ENCODE measurements around the gene GAS2. TPM values are rescaled to one million over a fixed set of nuclear protein-coding genes. Genes with fewer than 3 reads are reported as not detected.

Gene GAS2
- polyA plus RNA-seq, 1 donor from 2014 or later = 8.0 TPM

DNA sequence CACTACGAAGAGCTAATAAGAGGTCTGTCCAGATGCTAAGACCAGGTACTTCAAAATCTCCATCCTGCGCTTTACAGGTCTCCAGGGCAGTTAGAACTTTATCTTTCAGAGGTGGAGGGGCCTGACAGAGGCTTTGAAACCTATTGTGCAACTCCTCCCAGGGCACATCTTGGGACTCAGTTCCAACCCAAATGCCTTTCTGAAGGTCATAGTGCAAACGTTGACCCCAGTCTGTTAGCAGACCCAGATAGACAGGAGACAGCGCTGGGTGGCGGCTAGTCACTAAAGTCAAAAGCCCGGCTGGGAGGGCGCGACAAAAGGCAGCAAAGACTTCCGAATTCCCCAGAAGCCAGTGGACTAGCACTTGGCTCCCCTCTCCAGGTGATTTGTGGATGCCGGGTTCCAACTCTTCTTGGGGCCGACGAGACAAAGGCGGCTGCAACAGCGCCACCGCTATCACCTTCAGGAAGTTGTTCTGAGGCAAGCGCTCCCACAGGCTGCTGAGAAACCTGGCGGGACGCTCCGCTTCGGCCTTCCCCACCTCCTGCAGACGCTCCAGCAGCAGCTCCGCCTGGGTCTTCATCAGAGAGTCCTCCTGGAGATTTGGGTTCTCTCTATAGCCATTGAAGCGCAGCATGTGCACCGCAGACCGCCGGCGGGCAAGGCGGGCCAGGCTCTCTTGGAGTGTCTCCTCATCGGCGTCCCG is 41.5 kb upstream of the GAS2 start:
- peak overlapping the region; percentile 90 for H3K4me3 ChIP-seq (ENCODE audit: low read length)
- TF ChIP-seq, protein P1, sequence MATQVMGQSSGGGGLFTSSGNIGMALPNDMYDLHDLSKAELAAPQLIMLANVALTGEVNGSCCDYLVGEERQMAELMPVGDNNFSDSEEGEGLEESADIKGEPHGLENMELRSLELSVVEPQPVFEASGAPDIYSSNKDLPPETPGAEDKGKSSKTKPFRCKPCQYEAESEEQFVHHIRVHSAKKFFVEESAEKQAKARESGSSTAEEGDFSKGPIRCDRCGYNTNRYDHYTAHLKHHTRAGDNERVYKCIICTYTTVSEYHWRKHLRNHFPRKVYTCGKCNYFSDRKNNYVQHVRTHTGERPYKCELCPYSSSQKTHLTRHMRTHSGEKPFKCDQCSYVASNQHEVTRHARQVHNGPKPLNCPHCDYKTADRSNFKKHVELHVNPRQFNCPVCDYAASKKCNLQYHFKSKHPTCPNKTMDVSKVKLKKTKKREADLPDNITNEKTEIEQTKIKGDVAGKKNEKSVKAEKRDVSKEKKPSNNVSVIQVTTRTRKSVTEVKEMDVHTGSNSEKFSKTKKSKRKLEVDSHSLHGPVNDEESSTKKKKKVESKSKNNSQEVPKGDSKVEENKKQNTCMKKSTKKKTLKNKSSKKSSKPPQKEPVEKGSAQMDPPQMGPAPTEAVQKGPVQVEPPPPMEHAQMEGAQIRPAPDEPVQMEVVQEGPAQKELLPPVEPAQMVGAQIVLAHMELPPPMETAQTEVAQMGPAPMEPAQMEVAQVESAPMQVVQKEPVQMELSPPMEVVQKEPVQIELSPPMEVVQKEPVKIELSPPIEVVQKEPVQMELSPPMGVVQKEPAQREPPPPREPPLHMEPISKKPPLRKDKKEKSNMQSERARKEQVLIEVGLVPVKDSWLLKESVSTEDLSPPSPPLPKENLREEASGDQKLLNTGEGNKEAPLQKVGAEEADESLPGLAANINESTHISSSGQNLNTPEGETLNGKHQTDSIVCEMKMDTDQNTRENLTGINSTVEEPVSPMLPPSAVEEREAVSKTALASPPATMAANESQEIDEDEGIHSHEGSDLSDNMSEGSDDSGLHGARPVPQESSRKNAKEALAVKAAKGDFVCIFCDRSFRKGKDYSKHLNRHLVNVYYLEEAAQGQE (IDR thresholded peaks at IDR 0.05; ENCODE audit: borderline replicate concordance) = peak; percentile 55
- no peak for TF ChIP-seq POLR2AphosphoS5 (IDR thresholded peaks at IDR 0.05)
- TF ChIP-seq TAF1 (IDR thresholded peaks at IDR 0.05; ENCODE audit: low read depth) = peak; percentile 81
- peak; percentile 58 for TF ChIP-seq SMC3 (conservative IDR thresholded peaks at IDR 0.05; ENCODE audit: poor library complexity)
- no peak for TF ChIP-seq EZH2 (IDR thresholded peaks at IDR 0.05; ENCODE audit: borderline replicate concordance, insufficient read depth, low read length, poor library complexity, severe bottlenecking)
- no peak for TF ChIP-seq EP300 (conservative IDR thresholded peaks at IDR 0.05; ENCODE audit: poor library complexity, severe bottlenecking)
- TF ChIP-seq, protein P2, sequence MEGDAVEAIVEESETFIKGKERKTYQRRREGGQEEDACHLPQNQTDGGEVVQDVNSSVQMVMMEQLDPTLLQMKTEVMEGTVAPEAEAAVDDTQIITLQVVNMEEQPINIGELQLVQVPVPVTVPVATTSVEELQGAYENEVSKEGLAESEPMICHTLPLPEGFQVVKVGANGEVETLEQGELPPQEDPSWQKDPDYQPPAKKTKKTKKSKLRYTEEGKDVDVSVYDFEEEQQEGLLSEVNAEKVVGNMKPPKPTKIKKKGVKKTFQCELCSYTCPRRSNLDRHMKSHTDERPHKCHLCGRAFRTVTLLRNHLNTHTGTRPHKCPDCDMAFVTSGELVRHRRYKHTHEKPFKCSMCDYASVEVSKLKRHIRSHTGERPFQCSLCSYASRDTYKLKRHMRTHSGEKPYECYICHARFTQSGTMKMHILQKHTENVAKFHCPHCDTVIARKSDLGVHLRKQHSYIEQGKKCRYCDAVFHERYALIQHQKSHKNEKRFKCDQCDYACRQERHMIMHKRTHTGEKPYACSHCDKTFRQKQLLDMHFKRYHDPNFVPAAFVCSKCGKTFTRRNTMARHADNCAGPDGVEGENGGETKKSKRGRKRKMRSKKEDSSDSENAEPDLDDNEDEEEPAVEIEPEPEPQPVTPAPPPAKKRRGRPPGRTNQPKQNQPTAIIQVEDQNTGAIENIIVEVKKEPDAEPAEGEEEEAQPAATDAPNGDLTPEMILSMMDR (IDR thresholded peaks at IDR 0.05; ENCODE audit: poor library complexity, severe bottlenecking) = peak; percentile 81
- peak; percentile 63 for TF ChIP-seq RAD21 (conservative IDR thresholded peaks at IDR 0.05)
- TF ChIP-seq MXI1 (conservative IDR thresholded peaks at IDR 0.05; ENCODE audit: poor library complexity, severe bottlenecking) = no peak
- H3K36me3 ChIP-seq (ENCODE audit: insufficient read depth, low read length) = no peaks in the 10 kb centered on the region
- peak overlapping the region; percentile 99 for H3K4me2 ChIP-seq (ENCODE audit: low read length)
- H3K9ac ChIP-seq (ENCODE audit: low read length) = peak overlapping the region; percentile 86
- peaks cover 10% of the 10 kb centered on the region for H3F3A ChIP-seq (ENCODE audit: insufficient read depth, low read length, poor library complexity, severe bottlenecking)
- peak overlapping the region; percentile 91 for H3K27ac ChIP-seq (ENCODE audit: low read length)
- H3K9me3 ChIP-seq (ENCODE audit: low read length) = no peaks in the 10 kb centered on the region
- H4K20me1 ChIP-seq (ENCODE audit: insufficient read depth) = no peaks in the 10 kb centered on the region
- H3K27me3 ChIP-seq (ENCODE audit: insufficient read depth, low read depth, low read length) = no peaks in the 10 kb centered on the region
- H3K9me2 ChIP-seq (ENCODE audit: insufficient read depth, low read length) = no peaks in the 10 kb centered on the region
- peaks cover 18% of the 10 kb centered on the region for H3K79me2 ChIP-seq (replicated peaks; ENCODE audit: insufficient read depth, low read length)
- peak overlapping the region; percentile 92 for H2AFZ ChIP-seq (ENCODE audit: low read depth, low read length)

DNA sequence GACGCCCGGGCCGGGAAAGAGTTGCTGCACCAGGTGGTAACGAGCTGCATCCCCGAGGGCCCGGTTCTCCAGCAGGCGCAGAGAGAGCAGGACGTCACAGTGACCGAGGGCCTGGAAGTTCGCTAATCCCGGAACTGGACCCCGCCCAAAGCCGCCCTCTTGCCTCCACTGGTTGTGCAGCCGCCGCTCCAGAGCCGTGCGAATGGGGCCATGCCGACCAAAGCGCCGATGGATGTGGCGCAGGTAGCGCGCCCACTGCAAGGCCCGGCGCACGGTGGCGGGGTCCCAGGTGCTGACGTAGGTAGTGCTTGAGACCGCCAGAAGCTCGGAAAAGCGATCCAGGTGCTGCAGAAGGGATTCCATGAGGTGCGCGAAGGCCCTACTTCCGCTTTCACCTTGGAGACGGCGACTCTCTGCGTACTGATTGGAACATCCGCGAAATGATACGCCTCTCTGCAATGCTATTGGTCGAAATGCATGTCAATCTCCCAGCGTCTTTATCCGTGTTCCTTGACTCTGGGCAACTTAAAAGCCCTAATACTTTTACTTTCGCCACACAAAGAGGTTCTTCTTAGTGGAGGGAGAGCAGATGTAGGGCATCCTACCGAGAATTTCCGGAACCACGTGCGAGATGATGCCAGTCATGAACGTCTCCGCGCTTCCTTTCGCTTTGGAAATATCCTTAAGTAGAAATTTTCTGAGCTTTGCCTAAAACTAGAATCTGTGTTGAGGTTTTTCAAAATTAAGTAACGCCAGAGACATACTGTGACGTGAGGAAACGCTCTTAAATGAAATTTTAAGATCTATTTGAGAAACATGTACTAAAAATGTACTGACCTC is 40.7 kb upstream of the GAS2 start, which contains the start of gene FANCF:
FANCF (minus strand) TSS at position 376 of the 840 bp plus-strand sequence; CDS start at position 363, 13 bp downstream.
- Histone ChIP-seq H3K4me2 (ENCODE audit: low read length) (peak within 1 kb of the TSS; percentile 99), H3F3A (ENCODE audit: insufficient read depth, low read length, poor library complexity, severe bottlenecking) (peaks cover 10% of the 10 kb centered on the region), H4K20me1 (ENCODE audit: insufficient read depth) (no peaks in the 10 kb centered on the region), H3K4me3 (ENCODE audit: low read length) (peak within 1 kb of the TSS; percentile 90), H3K9me3 (ENCODE audit: low read length) (no peaks in the 10 kb centered on the region), H3K27me3 (ENCODE audit: insufficient read depth, low read depth, low read length) (no peaks in the 10 kb centered on the region), H3K27ac (ENCODE audit: low read length) (peak within 1 kb of the TSS; percentile 91), H3K9ac (ENCODE audit: low read length) (peak within 1 kb of the TSS; percentile 86), H2AFZ (ENCODE audit: low read depth, low read length) (peak within 1 kb of the TSS; percentile 92), H3K9me2 (ENCODE audit: insufficient read depth, low read length) (no peaks in the 10 kb centered on the region), H3K79me2 (replicated peaks; ENCODE audit: insufficient read depth, low read length) (peaks cover 18% of the 10 kb centered on the region), H3K36me3 (ENCODE audit: insufficient read depth, low read length) (no peaks in the 10 kb centered on the region)
- TF ChIP-seq MXI1 (conservative IDR thresholded peaks at IDR 0.05; ENCODE audit: poor library complexity, severe bottlenecking) (peak; percentile 98), EP300 (conservative IDR thresholded peaks at IDR 0.05; ENCODE audit: poor library complexity, severe bottlenecking) (peak; percentile 37), POLR2AphosphoS5 (IDR thresholded peaks at IDR 0.05) (peak; percentile 88), SMC3 (conservative IDR thresholded peaks at IDR 0.05; ENCODE audit: poor library complexity) (peak; percentile 13), TAF1 (IDR thresholded peaks at IDR 0.05; ENCODE audit: low read depth) (peak; percentile 35), EZH2 (IDR thresholded peaks at IDR 0.05; ENCODE audit: borderline replicate concordance, insufficient read depth, low read length, poor library complexity, severe bottlenecking) (no peak), RAD21 (conservative IDR thresholded peaks at IDR 0.05) (no peak)
- TF ChIP-seq, protein P1 (IDR thresholded peaks at IDR 0.05; ENCODE audit: borderline replicate concordance) = no peak
- TF ChIP-seq, protein P2 (IDR thresholded peaks at IDR 0.05; ENCODE audit: poor library complexity, severe bottlenecking) = no peak

All from neural cell (in vitro differentiated cells).